H1 (cell line): Measurements from ENCODE around the gene ECSIT. TPM values are rescaled to one million over a fixed set of nuclear protein-coding genes. Genes with fewer than 3 reads are reported as not detected.

ENCODE experiments used
- CTCF ChIA-PET: fragments of 300-600 bp; sonication (Branson Sonifier 250); formaldehyde crosslinking; loops from one replicate; lab custom pipeline; 2021; ENCODE audit not compliant: partially characterized antibody; lab: Charles Lee
- POLR2A ChIA-PET: fragments of 300-600 bp; sonication (Branson Sonifier 250); formaldehyde crosslinking; loops from one replicate; lab custom pipeline; 2021; ENCODE audit warnings: inconsistent platforms; ENCODE audit not compliant: partially characterized antibody; lab: Charles Lee
- DNase-seq, 2 experiments: peaks; one replicate each; pipeline versions ENCODE4 v3.0.0 to v3.0.0-alpha.2; 2010 to 2022; ENCODE audit warnings: low spot score in 2 of 2, low read depth in 1 of 2, mixed read lengths in 1 of 2
- FAIRE-seq: peaks from 2 replicates; lab custom pipeline; 2011; peaks lifted over from hg19 to GRCh38; lab: Jason Lieb, UNC
- H2AFZ ChIP-seq: 2 replicates; pipeline ENCODE4 v1.8.1; 2012; ENCODE audit warnings: low read length, inconsistent platforms
- H2AK5ac ChIP-seq: 2 replicates; pipeline ENCODE4 v1.6.1; 2013; ENCODE audit warnings: low read depth, low read length
- H2BK120ac ChIP-seq: replicated peaks from 2 replicates; pipeline ENCODE3; 2013; ENCODE audit warnings: low read depth, low read length, inconsistent platforms
- H2BK12ac ChIP-seq: 2 replicates; pipeline ENCODE4 v1.6.1; 2013; ENCODE audit warnings: low read depth, low read length
- H2BK15ac ChIP-seq: 2 replicates; pipeline ENCODE4 v1.6.1; 2013; ENCODE audit warnings: low read length
- H2BK20ac ChIP-seq: 2 replicates; pipeline ENCODE4 v1.6.1; 2013; ENCODE audit warnings: low read length
- H2BK5ac ChIP-seq: 2 replicates; pipeline ENCODE4 v1.6.1; 2013; ENCODE audit warnings: low read depth, low read length
- H3K14ac ChIP-seq: 2 replicates; pipeline ENCODE4 v1.6.1; 2013; ENCODE audit warnings: inconsistent platforms; ENCODE audit not compliant: insufficient read length
- H3K18ac ChIP-seq: 2 replicates; pipeline ENCODE4 v1.6.1; 2013; ENCODE audit warnings: low read length; ENCODE audit errors: extremely low read depth
- H3K23ac ChIP-seq: 2 replicates; pipeline ENCODE4 v1.6.1; 2013; ENCODE audit warnings: inconsistent platforms; ENCODE audit not compliant: insufficient read length
- H3K23me2 ChIP-seq: 2 replicates; pipeline ENCODE4 v1.6.1; 2013; ENCODE audit warnings: low read depth, low read length
- H3K27ac ChIP-seq: 2 replicates; pipeline ENCODE4 v1.6.1; 2011; ENCODE audit warnings: low read depth, low read length, inconsistent platforms
- H3K27me3 ChIP-seq, 4 experiments: replicated peaks in 1 of 4; 1 replicate in 1 of 4; 2 replicates in 3 of 4; pipeline versions ENCODE4 v1.6.1 to v1.8.1; 2011 to 2013; ENCODE audit warnings: low read length in 3 of 4, mild to moderate bottlenecking in 3 of 4, inconsistent platforms in 2 of 4, mixed read lengths in 2 of 4, moderate library complexity in 1 of 4; ENCODE audit not compliant: control insufficient read depth in 3 of 4, insufficient read depth in 3 of 4; ENCODE audit errors: extremely low read depth in 1 of 4
- H3K36me3 ChIP-seq, 4 experiments: 2 replicates each; pipeline versions ENCODE4 v1.6.1 to v1.8.1; 2011 to 2013; ENCODE audit warnings: mild to moderate bottlenecking in 4 of 4, low read length in 3 of 4, moderate library complexity in 2 of 4, control low read depth in 1 of 4, inconsistent platforms in 1 of 4; ENCODE audit not compliant: insufficient read depth in 4 of 4, control insufficient read depth in 2 of 4
- H3K4ac ChIP-seq: replicated peaks from 2 replicates; pipeline ENCODE3; 2013; ENCODE audit warnings: low read length, low read depth, mixed read lengths, inconsistent platforms; ENCODE audit not compliant: insufficient read length
- H3K4me1 ChIP-seq, 4 experiments: replicated peaks in 1 of 4; 1 replicate in 1 of 4; 2 replicates in 3 of 4; pipeline versions ENCODE4 v1.6.1 to v1.8.1; 2011 to 2013; ENCODE audit warnings: low read length in 3 of 4, inconsistent platforms in 2 of 4, mixed read lengths in 1 of 4; ENCODE audit not compliant: insufficient read depth in 4 of 4, control insufficient read depth in 3 of 4
- H3K4me2 ChIP-seq, 2 experiments: 2 replicates each; pipeline versions ENCODE4 v1.6.1 to v1.8.1; 2011 to 2013; ENCODE audit warnings: low read depth in 2 of 2, low read length in 2 of 2, control low read depth in 1 of 2, inconsistent platforms in 1 of 2, mild to moderate bottlenecking in 1 of 2; ENCODE audit not compliant: insufficient read depth in 1 of 2
- H3K4me3 ChIP-seq, 4 experiments: fragments of 200-600, 300-600 bp in 1 of 4; sonication (generic), shearing (Covaris generic), sonication (Bioruptor Twin) in 1 of 4; 2 replicates each; pipeline versions ENCODE4 v1.5.1 to v1.8.1; 2011 to 2016; ENCODE audit warnings: low read length in 4 of 4, low read depth in 3 of 4, control low read depth in 2 of 4, inconsistent platforms in 2 of 4, mild to moderate bottlenecking in 2 of 4, mixed read lengths in 1 of 4, moderate library complexity in 1 of 4; ENCODE audit not compliant: insufficient read depth in 2 of 4; ENCODE audit errors: extremely low read depth in 1 of 4
- H3K56ac ChIP-seq: replicated peaks from 2 replicates; pipeline ENCODE3; 2013; ENCODE audit warnings: low read depth, mild to moderate bottlenecking, mixed read lengths, low read length, inconsistent platforms; ENCODE audit not compliant: insufficient read length
- H3K79me1 ChIP-seq: 2 replicates; pipeline ENCODE4 v1.6.1; 2013; ENCODE audit warnings: low read depth, low read length, control low read depth
- H3K79me2 ChIP-seq, 2 experiments: 2 replicates each; pipeline versions ENCODE4 v1.6.1 to v1.8.1; 2012 to 2013; ENCODE audit warnings: low read length in 2 of 2, mild to moderate bottlenecking in 2 of 2, inconsistent platforms in 1 of 2; ENCODE audit not compliant: insufficient read depth in 2 of 2, control insufficient read depth in 1 of 2
- H3K9ac ChIP-seq, 4 experiments: replicated peaks in 1 of 4; 1 replicate in 1 of 4; 2 replicates in 3 of 4; pipeline versions ENCODE4 v1.6.1 to v1.8.1; 2011 to 2013; ENCODE audit warnings: low read depth in 3 of 4, low read length in 3 of 4, control low read depth in 2 of 4, mild to moderate bottlenecking in 2 of 4, moderate library complexity in 2 of 4, inconsistent platforms in 1 of 4; ENCODE audit errors: extremely low read depth in 1 of 4
- H3K9me3 ChIP-seq, 2 experiments: 2 replicates each; pipeline versions ENCODE4 v1.6.1 to v1.8.1; 2012 to 2013; ENCODE audit warnings: mild to moderate bottlenecking in 2 of 2, moderate library complexity in 2 of 2, control low read depth in 1 of 2, inconsistent platforms in 1 of 2, low read depth in 1 of 2, low read length in 1 of 2, mixed read lengths in 1 of 2; ENCODE audit not compliant: insufficient read depth in 2 of 2
- H4K20me1 ChIP-seq, 2 experiments: replicated peaks in 1 of 2; 2 replicates each; pipeline versions ENCODE3 to v1.8.1; 2011 to 2013; ENCODE audit warnings: inconsistent platforms in 2 of 2, low read length in 2 of 2, mild to moderate bottlenecking in 1 of 2; ENCODE audit not compliant: insufficient read depth in 2 of 2, control insufficient read depth in 1 of 2
- H4K5ac ChIP-seq: 2 replicates; pipeline ENCODE4 v1.6.1; 2013; ENCODE audit warnings: low read length, low read depth, mixed read lengths, inconsistent platforms; ENCODE audit not compliant: insufficient read length
- H4K8ac ChIP-seq: 2 replicates; pipeline ENCODE4 v1.8.0; 2013; ENCODE audit warnings: mild to moderate bottlenecking, moderate library complexity, low read length, inconsistent platforms; ENCODE audit not compliant: insufficient read depth; ENCODE audit errors: extremely low read depth
- H4K91ac ChIP-seq: replicated peaks from 2 replicates; pipeline ENCODE3; 2013; ENCODE audit warnings: low read length, mixed read lengths, inconsistent platforms; ENCODE audit not compliant: insufficient read length
- CHD2 ChIP-seq: IDR thresholded peaks from 2 replicates; pipeline ENCODE4 v1.6.1; 2012; ENCODE audit warnings: low read length, improper control_type of control experiment
- KDM5A ChIP-seq: fragments of 200-600 bp; IDR thresholded peaks from 2 replicates; pipeline ENCODE4 v1.7.1; 2012; ENCODE audit warnings: mild to moderate bottlenecking, low read length, inconsistent platforms, mixed read lengths
- NANOG ChIP-seq: IDR thresholded peaks from 2 replicates; pipeline ENCODE4 v1.6.1; 2011; ENCODE audit warnings: low read length, low read depth, mild to moderate bottlenecking, inconsistent platforms; ENCODE audit not compliant: insufficient read depth, poor library complexity, severe bottlenecking
- POU5F1 ChIP-seq: IDR thresholded peaks from 2 replicates; pipeline ENCODE4 v1.6.1; 2011; ENCODE audit warnings: low read depth, mild to moderate bottlenecking, low read length, moderate library complexity
- RFX5 ChIP-seq: IDR thresholded peaks from 2 replicates; pipeline ENCODE4 v1.6.1; 2011; ENCODE audit warnings: low read depth, low read length, improper control_type of control experiment, borderline replicate concordance
- SP1 ChIP-seq: IDR thresholded peaks from 2 replicates; pipeline ENCODE4 v1.6.1; 2011; ENCODE audit warnings: low read depth, low read length
- TCF12 ChIP-seq: IDR thresholded peaks from 2 replicates; pipeline ENCODE4 v1.6.1; 2011; ENCODE audit warnings: low read depth, mild to moderate bottlenecking, low read length
- WGBS, 2 experiments: shearing (Covaris generic) in 1 of 2; methylation state at CpG; one replicate each; pipeline versions ENCODE4 v1.1.6 to v1.1.7; 2013 to 2015; ENCODE audit warnings: low lambda C conversion rate in 2 of 2, mixed read lengths in 2 of 2, inconsistent platforms in 1 of 2, low coverage in 1 of 2, missing lambda C conversion rate in 1 of 2; ENCODE audit not compliant: insufficient replicate concordance in 2 of 2, insufficient coverage in 1 of 2, insufficient read length in 1 of 2; ENCODE audit errors: extremely low coverage in 1 of 2, missing lambda C conversion rate in 1 of 2; 5-methylcytosine and 5-hydroxymethylcytosine counted together
- polyA plus RNA-seq, 7 experiments: library from polyadenylated mRNA; depleted of rRNA in 3 of 7; stranded (reverse) in 5 of 7; unstranded in 2 of 7; fragments of >200 nt in 5 of 7; fragments of 200-250 nt in 2 of 7; gene quantifications; 1 replicate in 5 of 7; 2 replicates in 1 of 7; 4 replicates in 1 of 7; pipeline versions ENCODE4 v1.2.1 to v1.2.3, GENCODE V29; 2011 to 2013; ENCODE audit warnings: missing spikeins in 2 of 7, mixed read lengths in 2 of 7
- total RNA-seq: library from RNA; stranded (reverse); fragmentation: NEBNext Ultra II Directional; extraction: Animal tissue kit (Norgen Biotek cat#: 25700); gene quantifications from 2 replicates; pipeline ENCODE4 v1.2.1, GENCODE V29; 2021
- TF ChIP-seq, protein P1 (sequence below): IDR thresholded peaks from 2 replicates; pipeline ENCODE4 v1.6.1; 2012; ENCODE audit warnings: low read length, inconsistent platforms
- TF ChIP-seq, protein P2 (sequence below): IDR thresholded peaks from 2 replicates; pipeline ENCODE4 v1.6.1; 2011; ENCODE audit warnings: low read length, improper control_type of control experiment
- TF ChIP-seq, protein P3 (sequence below): IDR thresholded peaks from 2 replicates; pipeline ENCODE4 v1.6.1; 2012; ENCODE audit warnings: inconsistent platforms

Gene ECSIT
- total and polyA plus RNA-seq, 2 of the 8 experiments (the other 6 are each of a cell fraction or from before 2014, with no cell fraction given), result 55.7 to 74.1 TPM

DNA sequence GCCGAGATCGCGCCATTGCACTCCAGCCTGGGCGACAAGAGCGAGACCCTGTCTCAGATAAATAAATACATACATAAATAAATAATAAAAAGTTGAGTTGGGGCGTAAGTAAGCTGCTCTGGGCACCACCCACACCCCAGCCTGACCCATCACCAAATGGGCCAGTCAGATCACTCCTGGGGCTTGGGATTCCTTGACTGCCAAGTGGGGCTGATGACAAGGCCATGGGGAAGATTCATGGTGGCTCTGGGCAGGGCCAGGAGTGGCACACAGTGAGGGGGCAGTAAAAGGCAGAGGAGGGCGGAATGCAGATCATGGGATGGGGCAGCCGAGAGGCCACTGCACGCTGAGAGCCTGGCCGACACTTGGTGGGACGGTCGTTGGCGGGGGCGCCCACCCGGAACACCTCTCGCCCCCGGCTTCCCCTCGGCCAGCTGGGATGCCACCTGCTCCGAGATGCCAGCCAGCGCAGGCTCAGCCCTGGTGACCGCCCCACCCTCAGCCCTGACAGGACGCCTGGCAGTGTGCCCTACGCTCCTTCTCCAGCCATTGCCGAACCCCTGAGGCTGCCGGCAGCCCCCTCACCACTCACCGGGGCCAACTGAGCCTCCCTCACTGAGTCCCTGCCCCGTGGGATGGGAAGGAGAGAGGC, 34.2 kb downstream of the ECSIT start:
- CTCF ChIA-PET, result interaction anchor here (0.7 to 4.7 kb wide), 7 partner anchors 10 to 127 kb away, joined by 3 to 37 read pairs (median 3); no protein-coding TSS in a partner anchor
- Histone ChIP-seq H4K5ac (no peak overlapping the region), H3K79me1 (no peaks in the 10 kb centered on the region), H3K23ac (no peak overlapping the region), H3K79me2 (no peaks in the 10 kb centered on the region), H3K27ac (no peak overlapping the region), H2AFZ (no peak overlapping the region), H3K36me3 (peaks cover 0 to 3% (median 0%) of the 10 kb centered on the region in 4 experiments; a peak in 2 of 8 replicates), H3K4me3 (no peak overlapping the region), H3K4me2 (no peak overlapping the region), H4K8ac (no peak overlapping the region), H2BK5ac (no peak overlapping the region), H2BK120ac (no peak overlapping the region), H2BK12ac (no peak overlapping the region), H4K91ac (no peak overlapping the region)
- POLR2A ChIA-PET, result no interaction called here
- TF ChIP-seq RFX5, result no peak
- TF ChIP-seq, protein P1, sequence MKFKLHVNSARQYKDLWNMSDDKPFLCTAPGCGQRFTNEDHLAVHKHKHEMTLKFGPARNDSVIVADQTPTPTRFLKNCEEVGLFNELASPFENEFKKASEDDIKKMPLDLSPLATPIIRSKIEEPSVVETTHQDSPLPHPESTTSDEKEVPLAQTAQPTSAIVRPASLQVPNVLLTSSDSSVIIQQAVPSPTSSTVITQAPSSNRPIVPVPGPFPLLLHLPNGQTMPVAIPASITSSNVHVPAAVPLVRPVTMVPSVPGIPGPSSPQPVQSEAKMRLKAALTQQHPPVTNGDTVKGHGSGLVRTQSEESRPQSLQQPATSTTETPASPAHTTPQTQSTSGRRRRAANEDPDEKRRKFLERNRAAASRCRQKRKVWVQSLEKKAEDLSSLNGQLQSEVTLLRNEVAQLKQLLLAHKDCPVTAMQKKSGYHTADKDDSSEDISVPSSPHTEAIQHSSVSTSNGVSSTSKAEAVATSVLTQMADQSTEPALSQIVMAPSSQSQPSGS, result no peak
- TF ChIP-seq, protein P2, sequence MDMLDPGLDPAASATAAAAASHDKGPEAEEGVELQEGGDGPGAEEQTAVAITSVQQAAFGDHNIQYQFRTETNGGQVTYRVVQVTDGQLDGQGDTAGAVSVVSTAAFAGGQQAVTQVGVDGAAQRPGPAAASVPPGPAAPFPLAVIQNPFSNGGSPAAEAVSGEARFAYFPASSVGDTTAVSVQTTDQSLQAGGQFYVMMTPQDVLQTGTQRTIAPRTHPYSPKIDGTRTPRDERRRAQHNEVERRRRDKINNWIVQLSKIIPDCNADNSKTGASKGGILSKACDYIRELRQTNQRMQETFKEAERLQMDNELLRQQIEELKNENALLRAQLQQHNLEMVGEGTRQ, result no peak
- TF ChIP-seq CHD2, result no peak
- TF ChIP-seq POU5F1, result no peak
- TF ChIP-seq TCF12, result no peak
- no peak for TF ChIP-seq NANOG
- no peak for TF ChIP-seq KDM5A
- no peak for TF ChIP-seq SP1
- TF ChIP-seq, protein P3, sequence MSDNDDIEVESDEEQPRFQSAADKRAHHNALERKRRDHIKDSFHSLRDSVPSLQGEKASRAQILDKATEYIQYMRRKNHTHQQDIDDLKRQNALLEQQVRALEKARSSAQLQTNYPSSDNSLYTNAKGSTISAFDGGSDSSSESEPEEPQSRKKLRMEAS, result no peak
- TF ChIP-seq, all 59 proteins: peak for 0
- Histone ChIP-seq H3K56ac (no peak overlapping the region), H2BK20ac (no peak overlapping the region), H2AK5ac (no peak overlapping the region), H4K20me1 (peaks cover 1 to 5% of the 10 kb centered on the region in 2 experiments), H3K4me1 (no peaks in the 10 kb centered on the region; a peak in 1 of 7 replicates), H3K9ac (no peak overlapping the region), H3K4ac (no peak overlapping the region), H3K27me3 (no peaks in the 10 kb centered on the region), H3K18ac (no peak overlapping the region), H3K23me2 (no peaks in the 10 kb centered on the region), H2BK15ac (no peak overlapping the region), H3K14ac (no peak overlapping the region), H3K9me3 (no peaks in the 10 kb centered on the region)
- 93% methylated on average over 23 of the region's 27 CpGs; no CpG with 5 or more reads in 1 of the 2 experiments for WGBS, 2 experiments
- no peak for DNase-seq
- no peak for FAIRE-seq
